ENCODE measurements around the gene GTF2A1. TPM values are rescaled to one million over a fixed set of nuclear protein-coding genes. Genes with fewer than 3 reads are reported as not detected.

GTF2A1 gene
- total RNA-seq, 4 donors from 2014 or later = 32.1 to 39.7 (median 35.5) TPM

DNA sequence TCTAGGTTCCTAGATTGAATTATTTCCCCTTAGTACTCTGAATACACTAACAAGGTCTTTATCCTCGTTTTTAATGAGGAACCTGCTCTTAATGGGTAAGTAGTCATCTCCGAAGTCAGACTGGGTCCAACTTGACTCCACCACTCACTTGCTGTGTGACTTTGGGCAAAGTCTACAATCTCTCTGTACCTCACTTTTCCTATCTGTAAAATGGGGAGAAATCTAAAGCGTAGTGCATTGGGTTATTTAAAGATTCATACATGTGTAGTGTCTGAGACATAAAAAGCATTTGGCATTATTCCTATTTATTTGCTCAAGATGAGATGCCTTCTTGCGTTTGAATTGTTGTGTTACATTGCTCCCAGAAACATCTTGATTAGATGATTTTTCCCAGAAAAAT, 51.5 kb downstream of the GTF2A1 start:
- TF ChIP-seq POLR2A (IDR thresholded peaks at IDR 0.05) (no peak), CTCF (IDR thresholded peaks at IDR 0.05) (no peak)
- no peak for DNase-seq (ENCODE audit: low spot score in 2 of 2)
- intact Hi-C loops (cut with DNase I; ENCODE audit: low total_unique reads) = no loop called here
- H3K4me3 ChIP-seq (ENCODE audit: low read depth, poor library complexity, severe bottlenecking) = no peak overlapping the region
- WGBS, 2 donors = 51 to 57% methylated on average over 4 of the region's 4 CpGs

- WGBS, 2 donors = 70 to 86% methylated on average over 2 of the region's 2 CpGs
- no peak for TF ChIP-seq CTCF (IDR thresholded peaks at IDR 0.05)
- TF ChIP-seq POLR2A (IDR thresholded peaks at IDR 0.05) = no peak
- no peak for DNase-seq (ENCODE audit: low spot score in 2 of 2)
- intact Hi-C loops (cut with DNase I; ENCODE audit: low total_unique reads) = no loop called here
- H3K4me3 ChIP-seq (ENCODE audit: low read depth, poor library complexity, severe bottlenecking) = no peak overlapping the region
These were observed 54.6 kb downstream of the GTF2A1 start for GRCh38 chr14:81166121-81166520.

GRCh38 chr14:81165188-81165587, 55.6 kb downstream of the GTF2A1 start:
- 59 to 66% methylated on average over 4 of the region's 4 CpGs for WGBS, 2 donors
- no peak for DNase-seq (ENCODE audit: low spot score in 2 of 2)
- intact Hi-C loops (cut with DNase I; ENCODE audit: low total_unique reads) = no loop called here
- no peak overlapping the region for H3K4me3 ChIP-seq (ENCODE audit: low read depth, poor library complexity, severe bottlenecking)
- TF ChIP-seq POLR2A (IDR thresholded peaks at IDR 0.05) (no peak), CTCF (IDR thresholded peaks at IDR 0.05) (no peak)

DNA sequence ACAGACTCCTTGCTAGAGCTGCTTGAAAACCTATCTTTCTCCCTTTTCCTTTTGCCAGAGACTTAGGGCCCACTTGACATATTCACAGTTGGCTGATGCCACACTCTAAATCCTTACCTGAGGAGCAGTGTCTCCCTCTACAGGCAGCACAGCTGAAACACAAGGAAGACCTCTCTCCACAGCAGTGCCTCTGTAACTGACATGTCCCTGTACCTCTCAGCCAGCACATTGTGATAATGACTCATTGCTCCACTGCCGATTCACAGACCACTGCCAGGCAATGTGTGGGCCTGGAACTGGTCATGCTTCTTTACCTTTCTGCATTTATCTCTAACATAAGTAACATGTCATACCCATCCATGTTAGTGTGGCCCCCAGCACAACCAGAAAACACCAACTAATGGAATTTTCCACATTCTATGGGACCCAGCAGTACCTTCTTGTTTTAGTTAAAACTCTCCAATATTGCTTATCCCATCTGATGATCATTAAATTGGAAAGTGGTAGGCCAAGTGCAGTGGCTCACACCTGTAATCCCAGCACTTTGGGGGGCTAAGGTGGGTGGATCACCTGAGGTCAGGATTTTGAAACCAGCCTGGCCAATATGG, 56.5 kb downstream of the GTF2A1 start:
- WGBS, 2 donors = 0 to 14% methylated on average over 1 of the region's 1 CpG
- peak in 1 of 2 donors; percentile 51 for DNase-seq (ENCODE audit: low spot score in 2 of 2)
- no peak overlapping the region for H3K4me3 ChIP-seq (ENCODE audit: low read depth, poor library complexity, severe bottlenecking)
- TF ChIP-seq CTCF (IDR thresholded peaks at IDR 0.05) (no peak), POLR2A (IDR thresholded peaks at IDR 0.05) (no peak)
- intact Hi-C loops (cut with DNase I; ENCODE audit: low total_unique reads) = no loop called here

DNA sequence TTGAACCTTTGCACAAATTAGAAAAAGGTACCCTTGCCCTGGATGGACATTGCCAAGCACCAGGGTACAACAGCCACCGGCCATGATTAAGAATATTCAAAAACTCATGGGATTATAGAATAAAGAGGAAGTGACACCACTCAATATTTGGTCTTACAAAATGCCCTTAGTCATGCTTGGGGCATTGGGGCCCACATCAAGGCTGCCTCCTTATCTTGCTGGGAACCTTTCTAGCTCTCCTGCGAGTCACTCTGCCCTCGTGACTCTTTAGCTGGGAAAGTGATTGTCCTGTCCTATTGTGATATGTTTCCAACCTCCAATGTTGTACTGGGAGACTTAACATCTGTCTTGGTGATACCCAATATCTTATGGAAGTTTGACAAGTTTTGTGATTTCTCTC, 57.8 kb downstream of the GTF2A1 start:
- DNase-seq (ENCODE audit: low spot score in 2 of 2) = no peak
- no peak overlapping the region for H3K4me3 ChIP-seq (ENCODE audit: low read depth, poor library complexity, severe bottlenecking)
- intact Hi-C loops (cut with DNase I; ENCODE audit: low total_unique reads) = no loop called here
- TF ChIP-seq CTCF (IDR thresholded peaks at IDR 0.05) (no peak), POLR2A (IDR thresholded peaks at IDR 0.05) (no peak)
- WGBS, 2 donors = 84 to 85% methylated on average over 3 of the region's 3 CpGs

GRCh38 chr14:81161749-81162148, 59.0 kb downstream of the GTF2A1 start:
- 26 to 50% methylated on average over 1 of the region's 1 CpG for WGBS, 2 donors
- H3K4me3 ChIP-seq (ENCODE audit: low read depth, poor library complexity, severe bottlenecking) = no peak overlapping the region
- no peak for DNase-seq (ENCODE audit: low spot score in 2 of 2)
- TF ChIP-seq CTCF (IDR thresholded peaks at IDR 0.05) (no peak), POLR2A (IDR thresholded peaks at IDR 0.05) (no peak)
- intact Hi-C loops (cut with DNase I; ENCODE audit: low total_unique reads) = no loop called here
